NCI-H748 (cell line): ENCODE results near the gene EPN2.
"Not testable (repeated sequence)": the region's sequence is repeated elsewhere in the genome, so short reads cannot be mapped to it uniquely, and the experiment has no call there.

Experiments
- DNase-seq: peaks from one replicate; lab custom pipeline; 2025; ENCODE audit not compliant: unreplicated experiment; lab: John Stamatoyannopoulos, UW

The EPN2 gene

DNA sequence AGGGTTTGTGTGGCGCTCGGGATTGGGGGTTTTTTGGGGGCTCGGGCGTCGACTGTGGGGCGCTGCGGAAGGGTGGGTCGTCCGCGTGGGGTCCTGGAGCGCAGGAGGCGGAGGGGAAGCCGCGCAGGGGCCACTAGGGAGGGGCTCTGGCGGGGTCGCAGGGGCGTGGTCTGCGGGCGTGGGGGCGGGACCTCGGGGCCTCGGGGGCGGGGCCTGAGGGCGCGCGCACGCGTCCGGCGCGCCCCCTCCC lies at the start of gene EPN2:
TSS of gene EPN2 (plus strand) at position 228 of the 250 bp plus-strand sequence. CDS start 45,754 bp downstream, outside the sequence.
- DNase-seq = not testable (repeated sequence)

DNA sequence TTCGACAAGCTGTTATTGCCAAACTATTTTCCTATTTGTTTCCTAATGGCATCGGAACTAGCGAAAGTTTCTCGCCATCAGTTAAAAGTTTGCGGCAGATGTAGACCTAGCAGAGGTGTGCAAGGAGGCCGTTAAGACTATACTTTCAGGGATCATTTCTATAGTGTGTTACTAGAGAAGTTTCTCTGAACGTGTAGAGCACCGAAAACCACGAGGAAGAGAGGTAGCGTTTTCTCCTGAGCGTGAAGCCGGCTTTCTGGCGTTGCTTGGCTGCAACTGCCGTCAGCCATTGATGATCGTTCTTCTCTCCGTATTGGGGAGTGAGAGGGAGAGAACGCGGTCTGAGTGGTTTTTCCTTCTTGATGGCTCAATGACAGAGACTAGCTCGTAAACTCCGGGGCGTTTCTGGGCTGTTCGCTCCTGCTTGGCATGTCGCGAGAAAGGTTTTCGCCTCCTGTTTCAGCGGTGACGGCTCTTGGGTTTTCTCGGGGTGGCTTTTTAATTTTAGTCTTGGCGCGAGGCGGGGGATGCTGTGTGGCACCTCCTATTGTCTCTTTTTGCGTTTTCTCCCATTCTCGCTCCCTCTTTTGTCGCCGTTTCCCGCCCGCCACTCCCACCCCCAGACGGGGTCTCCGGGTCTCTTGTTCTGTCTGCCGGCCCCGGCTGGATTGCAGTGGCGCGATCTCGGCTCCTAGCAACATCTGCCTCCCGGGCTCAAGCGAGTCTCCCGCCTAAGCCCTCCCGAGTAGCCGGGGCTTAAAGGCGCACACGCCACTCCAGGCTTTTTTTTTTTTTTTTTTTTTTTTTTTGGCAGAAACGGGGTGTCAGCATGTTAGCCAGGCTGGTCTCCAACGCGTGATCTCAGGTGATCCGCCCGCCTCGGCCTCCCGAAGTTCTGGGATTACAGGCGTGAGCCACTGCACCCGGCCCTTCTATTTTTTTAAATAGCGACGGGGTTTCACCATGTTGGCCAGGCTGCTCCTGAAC lies 49.0 kb upstream of the EPN2 start:
- DNase-seq = not testable (repeated sequence)

GRCh38 chr17:19188870-19189708 lies 48.1 kb upstream of the EPN2 start:
- DNase-seq = not testable (repeated sequence)

DNA sequence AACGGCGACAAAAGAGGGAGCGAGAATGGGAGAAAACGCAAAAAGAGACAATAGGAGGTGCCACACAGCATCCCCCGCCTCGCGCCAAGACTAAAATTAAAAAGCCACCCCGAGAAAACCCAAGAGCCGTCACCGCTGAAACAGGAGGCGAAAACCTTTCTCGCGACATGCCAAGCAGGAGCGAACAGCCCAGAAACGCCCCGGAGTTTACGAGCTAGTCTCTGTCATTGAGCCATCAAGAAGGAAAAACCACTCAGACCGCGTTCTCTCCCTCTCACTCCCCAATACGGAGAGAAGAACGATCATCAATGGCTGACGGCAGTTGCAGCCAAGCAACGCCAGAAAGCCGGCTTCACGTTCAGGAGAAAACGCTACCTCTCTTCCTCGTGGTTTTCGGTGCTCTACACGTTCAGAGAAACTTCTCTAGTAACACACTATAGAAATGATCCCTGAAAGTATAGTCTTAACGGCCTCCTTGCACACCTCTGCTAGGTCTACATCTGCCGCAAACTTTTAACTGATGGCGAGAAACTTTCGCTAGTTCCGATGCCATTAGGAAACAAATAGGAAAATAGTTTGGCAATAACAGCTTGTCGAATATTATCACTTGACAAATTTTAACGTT lies 47.3 kb upstream of the EPN2 start:
- DNase-seq = not testable (repeated sequence)

- DNase-seq = not testable (repeated sequence)
Observed at GRCh38 chr17:19196382-19197204, 40.6 kb upstream of the EPN2 start.

DNA sequence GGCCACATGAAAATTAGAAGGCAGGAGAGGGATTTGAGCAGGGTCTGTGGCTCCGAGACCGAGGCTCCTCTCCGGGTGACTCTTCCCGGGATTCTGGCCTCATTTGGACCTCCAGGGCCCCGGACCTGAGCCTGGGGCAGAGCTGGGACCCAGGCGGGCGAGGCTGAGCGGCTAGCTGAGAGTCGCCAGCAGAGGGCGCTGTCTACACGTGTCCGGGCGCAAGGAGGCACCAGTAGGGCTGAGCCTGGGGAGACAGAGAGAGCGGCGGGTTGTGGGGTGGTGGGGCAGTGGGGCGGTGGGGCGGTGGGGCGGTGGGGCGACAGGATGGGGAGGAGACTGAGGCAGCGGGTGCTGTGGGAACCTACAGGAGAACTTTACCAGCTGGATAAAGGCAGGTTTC lies 34.7 kb upstream of the EPN2 start:
- not testable (repeated sequence) for DNase-seq

GRCh38 chr17:19203429-19203828 lies 33.7 kb upstream of the EPN2 start:
- not testable (repeated sequence) for DNase-seq

DNA sequence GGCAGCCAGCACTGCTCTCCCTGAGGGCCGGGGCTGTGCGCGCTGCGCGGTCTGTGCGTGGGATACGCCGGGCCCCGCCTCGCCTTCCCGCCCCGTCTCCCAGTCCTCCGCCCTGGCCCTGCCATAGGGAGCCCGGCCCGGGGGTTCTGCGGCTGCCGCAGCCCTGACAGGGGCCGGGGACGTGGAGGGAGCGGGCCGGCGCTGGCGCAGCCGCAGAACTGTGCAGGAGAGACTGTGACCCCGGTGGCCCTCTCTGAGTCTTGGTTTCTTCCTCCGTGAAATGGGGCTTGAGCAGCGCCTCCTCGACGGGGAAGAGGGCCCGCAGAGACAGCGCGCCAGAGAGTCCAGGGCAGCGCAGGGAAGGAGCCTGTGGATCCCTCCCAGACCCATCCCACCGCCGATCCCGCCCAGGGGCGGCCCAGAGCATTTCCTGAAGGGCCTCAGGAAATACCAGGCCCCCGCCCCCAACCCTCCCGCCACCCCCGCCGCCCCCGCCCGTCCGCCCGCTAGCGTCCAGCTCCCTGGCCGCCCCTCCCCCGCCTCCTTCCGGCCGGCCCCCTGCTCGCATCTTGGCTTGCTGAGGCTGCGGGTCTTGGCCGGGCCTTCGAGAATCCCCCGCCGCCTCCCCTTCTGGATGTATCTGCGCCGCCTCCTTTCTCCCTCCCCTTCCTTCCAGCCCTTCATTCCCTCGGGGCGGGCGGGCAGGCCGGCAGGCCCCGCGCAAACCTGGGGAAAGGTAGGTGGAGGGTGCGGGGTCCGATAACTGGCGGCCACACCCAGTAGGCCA lies 21.9 kb upstream of the EPN2 start:
- not testable (repeated sequence) for DNase-seq

DNA sequence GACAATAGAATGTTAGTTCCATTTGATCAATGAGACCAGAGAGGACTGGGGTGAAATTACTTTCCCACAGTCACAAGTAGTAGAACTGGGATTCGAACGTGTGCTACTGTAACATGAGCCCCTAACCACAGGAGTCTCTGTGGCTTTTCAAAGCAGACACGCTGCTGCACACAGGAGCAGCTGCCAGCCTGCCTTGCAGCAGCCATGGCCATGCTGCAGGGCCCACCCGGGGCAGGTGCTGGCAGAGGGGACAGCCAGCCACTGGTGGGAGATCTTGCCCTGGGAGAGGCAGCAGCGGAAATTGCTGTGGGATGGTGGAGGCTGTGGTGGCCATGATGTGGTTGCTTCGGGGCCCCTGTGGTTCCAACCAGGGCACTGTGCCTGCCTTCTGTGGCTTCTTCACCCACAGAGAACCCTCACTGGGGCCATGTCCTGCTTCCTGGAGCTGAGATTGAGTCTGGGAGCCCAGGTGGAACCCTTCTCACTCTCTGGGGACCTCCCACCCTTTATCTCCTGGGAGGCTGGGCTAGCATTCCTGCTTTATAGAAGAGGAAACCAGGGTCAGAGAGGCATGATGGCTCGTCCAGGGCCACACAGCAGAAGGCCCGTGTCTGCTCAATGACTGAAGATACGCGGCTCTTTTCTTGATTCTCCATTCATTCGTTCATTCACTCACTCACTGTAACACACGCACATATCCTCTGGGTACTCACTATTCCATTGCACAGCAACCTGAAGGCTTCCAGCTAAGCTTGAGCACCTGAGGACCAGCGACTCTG lies 20.8 kb upstream of the EPN2 start:
- not testable (repeated sequence) for DNase-seq

- DNase-seq = not testable (repeated sequence)
Observed at GRCh38 chr17:19218914-19219313, 18.3 kb upstream of the EPN2 start.

GRCh38 chr17:19219384-19219783 lies 17.8 kb upstream of the EPN2 start:
- not testable (repeated sequence) for DNase-seq

DNA sequence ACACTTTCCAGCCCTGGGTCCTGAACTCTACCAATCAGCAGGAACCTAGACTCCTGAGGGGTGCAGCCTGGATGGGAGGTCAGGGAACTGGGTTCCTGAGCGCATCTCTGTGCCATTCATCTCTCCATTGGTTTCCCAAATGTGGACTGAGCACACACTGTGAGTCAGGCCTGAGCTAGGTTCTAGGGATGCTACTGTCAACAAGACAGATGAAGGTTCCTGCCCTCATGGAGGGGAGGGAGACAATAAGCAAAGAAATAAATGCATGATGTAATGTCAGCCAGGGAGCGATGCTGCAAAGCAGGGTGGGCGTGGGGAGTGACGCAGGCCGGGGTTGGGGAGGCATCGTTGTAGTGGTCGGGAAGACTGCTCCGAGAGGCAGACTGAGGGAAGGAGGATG lies 17.0 kb upstream of the EPN2 start:
- DNase-seq = not testable (repeated sequence)

- DNase-seq = not testable (repeated sequence)
Observed at GRCh38 chr17:19226610-19227588, 10.3 kb upstream of the EPN2 start.

- DNase-seq = not testable (repeated sequence)
Observed at GRCh38 chr17:19234676-19235075, 2.5 kb upstream of the EPN2 start.

GRCh38 chr17:19236351-19237138 lies 621 bp upstream of the EPN2 start:
- DNase-seq = not testable (repeated sequence)

DNA sequence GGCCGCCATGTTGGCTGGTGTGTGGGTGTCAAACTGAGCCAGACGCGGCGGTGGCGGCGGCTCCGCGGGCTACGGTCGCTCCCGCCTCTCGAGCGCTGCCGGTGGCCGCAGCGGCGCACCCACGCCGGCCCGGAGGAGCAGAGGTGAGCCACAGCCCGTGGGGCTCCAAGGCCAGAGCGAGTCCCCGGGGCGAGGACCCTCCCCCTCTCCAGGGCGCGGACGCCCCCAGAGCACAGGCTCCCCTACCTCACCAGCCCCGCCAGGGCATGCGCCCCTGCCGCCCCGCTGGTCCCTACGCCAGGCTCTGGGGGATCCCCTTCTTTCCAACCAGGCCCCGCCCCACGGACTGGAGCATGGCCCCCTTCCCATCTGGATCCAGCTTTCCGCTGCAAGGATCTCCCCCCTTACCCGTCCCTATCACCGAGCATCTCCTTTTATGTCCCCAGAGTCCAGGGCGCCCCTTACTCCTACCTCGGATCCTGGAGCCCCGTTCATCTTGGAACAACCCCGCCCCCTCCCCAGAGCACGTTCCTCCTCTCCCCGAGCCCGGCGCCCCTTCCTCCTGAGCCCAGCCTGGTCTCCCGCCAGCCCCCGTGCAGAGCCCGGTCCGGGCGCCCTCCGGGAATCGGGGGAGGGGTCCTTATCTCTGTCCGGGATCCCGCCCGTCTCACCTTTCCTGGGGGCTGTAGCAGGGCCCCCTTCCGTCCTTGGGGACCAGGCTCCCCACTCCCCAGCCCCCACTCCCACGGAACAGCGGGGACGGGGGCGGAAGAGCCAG lies 412 bp downstream of the EPN2 start:
- DNase-seq = peak; percentile 59
